Kidney epithelial cell (primary cell): ENCODE measurements around the gene TMTC3. TPM values are rescaled to one million over a fixed set of nuclear protein-coding genes. Genes with fewer than 3 reads are reported as not detected.

ENCODE experiments used
- DNase-seq: peaks from one replicate; pipeline ENCODE4 v3.0.0-alpha.2; 2010; ENCODE audit warnings: low read depth
- H3K27me3 ChIP-seq: 2 replicates; pipeline ENCODE4 v1.6.0; 2011; ENCODE audit warnings: low read length; ENCODE audit not compliant: control insufficient read depth, insufficient read depth
- H3K36me3 ChIP-seq: 2 replicates; pipeline ENCODE4 v1.5.1; 2011; ENCODE audit warnings: low read length; ENCODE audit not compliant: control insufficient read depth, insufficient read depth
- H3K4me3 ChIP-seq: 2 replicates; pipeline ENCODE4 v1.5.1; 2011; ENCODE audit warnings: low read depth, mild to moderate bottlenecking, control low read depth, low read length
- CTCF ChIP-seq: IDR thresholded peaks from 2 replicates; pipeline ENCODE4 v1.5.1; 2011; ENCODE audit warnings: mild to moderate bottlenecking, moderate library complexity, low read length, control low read depth, inconsistent platforms; ENCODE audit not compliant: insufficient read depth, poor library complexity, severe bottlenecking
- total RNA-seq: library from RNA; depleted of rRNA; stranded (reverse); fragments of >200 nt; gene quantifications from 2 replicates; pipeline ENCODE4 v1.2.3, GENCODE V29; 2015

TMTC3 gene
- total RNA-seq, 1 donor from 2014 or later: 25.8 TPM

- DNase-seq: no peak
- no peaks in the 10 kb centered on the region for H3K27me3 ChIP-seq
- TF ChIP-seq CTCF: no peak
- H3K4me3 ChIP-seq: peak overlapping the region; percentile 77
- H3K36me3 ChIP-seq: no peaks in the 10 kb centered on the region
Observed at GRCh38 chr12:88142610-88142991, 494 bp downstream of the TMTC3 start.

DNA sequence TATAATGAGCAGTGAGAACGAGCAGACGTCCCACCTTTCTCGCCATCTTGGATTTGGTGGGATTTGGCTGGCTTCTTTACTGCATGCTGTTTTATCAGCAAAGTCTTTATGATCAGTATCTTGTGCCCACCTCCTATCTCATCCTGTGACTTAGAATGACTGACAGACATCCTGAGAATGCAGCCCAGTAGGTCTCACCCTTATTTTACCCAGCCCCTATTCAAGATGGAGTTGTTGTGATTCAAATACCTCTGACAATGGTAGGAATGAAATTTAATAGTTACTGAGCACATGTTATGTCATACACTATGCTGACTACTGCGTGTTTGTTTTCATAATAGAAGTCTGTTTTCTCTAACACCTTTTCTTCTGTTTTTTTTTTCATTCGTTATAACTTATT lies 1.9 kb downstream of the TMTC3 start:
- no peaks in the 10 kb centered on the region for H3K27me3 ChIP-seq
- no peak overlapping the region for H3K4me3 ChIP-seq
- no peak for DNase-seq
- no peaks in the 10 kb centered on the region for H3K36me3 ChIP-seq
- no peak for TF ChIP-seq CTCF

GRCh38 chr12:88144546-88145468 lies 2.7 kb downstream of the TMTC3 start:
- Histone ChIP-seq H3K36me3 (no peaks in the 10 kb centered on the region), H3K4me3 (no peak overlapping the region), H3K27me3 (no peaks in the 10 kb centered on the region)
- no peak for DNase-seq
- no peak for TF ChIP-seq CTCF

DNA sequence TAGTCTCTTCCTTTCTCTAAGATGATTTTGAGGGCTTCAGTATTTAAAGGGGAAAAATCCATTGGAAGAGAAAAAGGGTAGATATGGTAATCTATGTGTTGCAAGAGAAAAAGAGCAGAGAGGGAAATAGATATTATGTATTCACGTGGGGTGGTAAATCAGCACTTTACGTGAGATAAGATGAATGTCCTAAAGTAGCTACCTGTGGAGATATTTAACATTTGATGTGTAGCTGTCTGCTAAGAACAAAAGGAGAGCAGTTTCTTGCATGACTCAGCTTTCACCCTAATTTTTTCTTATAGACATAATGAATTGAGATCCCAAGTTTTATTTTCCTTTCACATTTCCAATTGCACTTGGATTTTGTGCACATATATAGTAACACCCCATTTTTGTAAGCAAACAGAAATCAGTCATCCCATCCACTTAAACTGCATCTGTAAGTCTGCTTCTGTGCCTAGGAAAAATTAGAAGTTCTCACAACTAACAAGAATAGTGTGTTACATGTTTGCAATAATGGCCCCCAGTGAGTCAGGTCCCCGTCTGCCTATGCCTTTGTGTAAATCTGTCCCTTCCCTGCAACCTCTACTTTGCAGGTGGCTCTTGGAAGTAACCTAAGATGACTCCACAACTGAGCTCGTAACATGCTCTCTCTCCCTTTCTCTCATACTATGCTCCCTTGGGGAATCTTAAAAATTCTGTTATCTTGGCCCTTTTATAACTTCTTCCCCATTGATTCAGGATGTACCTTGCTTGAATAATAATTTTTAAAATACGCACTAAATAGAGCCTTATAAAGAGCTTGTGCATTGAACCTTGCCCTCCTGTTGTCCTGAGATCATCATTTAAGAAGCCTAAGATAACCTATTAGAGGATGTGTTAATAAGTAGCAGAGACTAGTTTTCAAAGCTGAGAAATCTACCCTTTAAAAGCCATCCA lies 3.7 kb downstream of the TMTC3 start:
- no peaks in the 10 kb centered on the region for H3K27me3 ChIP-seq
- H3K36me3 ChIP-seq: no peaks in the 10 kb centered on the region
- no peak for TF ChIP-seq CTCF
- DNase-seq: no peak
- no peak overlapping the region for H3K4me3 ChIP-seq

- no peak overlapping the region for H3K4me3 ChIP-seq
- no peak for TF ChIP-seq CTCF
- H3K36me3 ChIP-seq: no peaks in the 10 kb centered on the region
- H3K27me3 ChIP-seq: no peaks in the 10 kb centered on the region
- DNase-seq: no peak
Observed at GRCh38 chr12:88150063-88150462, 8.0 kb downstream of the TMTC3 start.
